Hepatocyte (in vitro differentiated cells): ENCODE measurements around the gene ABTB1. TPM values are rescaled to one million over a fixed set of nuclear protein-coding genes. Genes with fewer than 3 reads are reported as not detected.

Source experiments
- DNase-seq: peaks from one replicate; pipeline ENCODE4 v3.0.0-alpha.2; 2016; ENCODE audit warnings: low spot score
- H2AFZ ChIP-seq: fragments of 200-600 bp; sonication (generic); 2 replicates; pipeline ENCODE4 v1.6.0; 2016; ENCODE audit warnings: antibody characterized with exemption, mild to moderate bottlenecking
- H3K27ac ChIP-seq: fragments of 200-600 bp; sonication (generic); 2 replicates; pipeline ENCODE4 v1.5.1; 2016; ENCODE audit warnings: mild to moderate bottlenecking
- H3K27me3 ChIP-seq: fragments of 200-600 bp; sonication (generic); 2 replicates; pipeline ENCODE4 v1.6.1; 2016
- H3K36me3 ChIP-seq: fragments of 200-600 bp; sonication (generic); replicated peaks from 2 replicates; pipeline ENCODE4 v1.5.1; 2016; ENCODE audit warnings: low read depth; ENCODE audit not compliant: insufficient read depth
- H3K4me1 ChIP-seq: fragments of 200-600 bp; sonication (generic); 2 replicates; pipeline ENCODE4 v1.5.1; 2016; ENCODE audit warnings: mild to moderate bottlenecking, moderate library complexity; ENCODE audit not compliant: insufficient read depth
- H3K4me2 ChIP-seq: fragments of 200-600 bp; sonication (generic); 2 replicates; pipeline ENCODE4 v1.6.0; 2016
- H3K4me3 ChIP-seq: fragments of 200-600 bp; sonication (generic); 2 replicates; pipeline ENCODE4 v1.5.1; 2016; ENCODE audit warnings: mild to moderate bottlenecking
- H3K79me2 ChIP-seq: fragments of 200-600 bp; sonication (generic); 2 replicates; pipeline ENCODE4 v1.6.0; 2017; ENCODE audit warnings: mild to moderate bottlenecking
- H3K9me2 ChIP-seq: fragments of 200-600 bp; sonication (generic); replicated peaks from 2 replicates; pipeline ENCODE4 v1.6.0; 2017; ENCODE audit warnings: mild to moderate bottlenecking; ENCODE audit not compliant: insufficient read depth
- H3K9me3 ChIP-seq: fragments of 200-600 bp; sonication (generic); 2 replicates; pipeline ENCODE4 v1.5.1; 2016; ENCODE audit warnings: low read depth, mild to moderate bottlenecking
- H4K20me1 ChIP-seq: fragments of 200-600 bp; sonication (generic); 2 replicates; pipeline ENCODE4 v1.6.0; 2016; ENCODE audit warnings: mild to moderate bottlenecking; ENCODE audit not compliant: insufficient read depth, poor library complexity, severe bottlenecking
- CTCF ChIP-seq: fragments of 200-600 bp; sonication (generic); IDR thresholded peaks from 2 replicates; pipeline ENCODE4 v1.5.1; 2016; ENCODE audit warnings: antibody characterized with exemption, mild to moderate bottlenecking; ENCODE audit not compliant: poor library complexity
- EZH2 ChIP-seq: fragments of 200-600 bp; sonication (generic); IDR thresholded peaks from 2 replicates; pipeline ENCODE4 v1.6.1; 2016; ENCODE audit warnings: antibody characterized with exemption, mild to moderate bottlenecking, borderline replicate concordance
- EZH2phosphoT487 ChIP-seq: fragments of 200-600 bp; sonication (generic); IDR thresholded peaks from one replicate; pipeline ENCODE4 v1.6.1; 2018; ENCODE audit warnings: antibody characterized with exemption, mild to moderate bottlenecking, low read depth, moderate library complexity; ENCODE audit not compliant: unreplicated experiment, severe bottlenecking
- WGBS: methylation state at CpG from one replicate; pipeline ENCODE4 v1.1.6; 2016; ENCODE audit warnings: low lambda C conversion rate; ENCODE audit errors: missing lambda C conversion rate; 5-methylcytosine and 5-hydroxymethylcytosine counted together
- polyA plus RNA-seq: library from polyadenylated mRNA; unstranded; fragments of >200 nt; fragmentation: Nextera tagmentation; extraction: Ambion mirVana; gene quantifications from 2 replicates; pipeline ENCODE4 v1.2.1, GENCODE V29; 2016
- total RNA-seq: library from RNA; depleted of rRNA; stranded (reverse); fragments of >200 nt; gene quantifications from 2 replicates; pipeline ENCODE4 v1.2.3, GENCODE V29; 2014

Gene ABTB1
- total and polyA plus RNA-seq, 2 experiments from 2014 or later = 4.7 to 13.8 TPM

DNA sequence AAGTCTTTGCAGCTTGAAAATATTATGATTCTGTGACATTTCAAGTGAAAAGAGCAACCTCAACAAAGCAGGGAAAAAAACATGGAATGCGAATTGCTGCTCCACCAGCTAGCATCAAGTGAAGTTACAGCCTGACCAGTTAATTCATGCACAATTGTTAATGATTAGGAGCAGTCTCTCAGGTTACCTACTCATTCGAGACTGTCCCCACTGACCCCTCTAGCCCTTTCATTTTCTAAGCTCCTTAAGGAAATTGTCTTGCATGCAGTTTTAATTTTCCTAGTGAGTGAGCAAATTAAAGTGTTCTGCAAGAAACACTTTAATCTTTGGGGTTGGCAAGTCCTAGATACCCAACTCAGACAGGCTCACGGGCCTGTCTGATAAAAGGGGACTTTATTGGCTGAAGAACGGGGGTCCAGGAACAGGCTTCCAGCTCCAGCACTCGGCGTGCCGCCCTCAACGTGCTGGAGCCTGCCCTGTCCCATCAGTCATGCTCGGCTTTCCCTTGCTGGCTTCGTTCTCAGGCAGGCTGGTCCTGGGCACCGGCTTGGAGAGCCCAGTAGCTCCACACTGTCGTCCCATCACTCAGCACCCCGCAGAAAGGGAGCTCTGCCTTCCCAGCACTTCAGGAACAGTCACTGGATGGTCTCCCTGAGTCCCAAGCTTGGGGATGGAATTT, 25.4 kb upstream of the ABTB1 start:
- H3K27ac ChIP-seq = no peak overlapping the region
- no peak overlapping the region for H3K4me2 ChIP-seq
- H2AFZ ChIP-seq = no peak overlapping the region
- no peak for TF ChIP-seq EZH2
- TF ChIP-seq CTCF = no peak
- no peak for TF ChIP-seq EZH2phosphoT487
- H3K9me2 ChIP-seq = no peaks in the 10 kb centered on the region
- H3K9me3 ChIP-seq = no peaks in the 10 kb centered on the region
- H3K36me3 ChIP-seq = no peaks in the 10 kb centered on the region
- no peaks in the 10 kb centered on the region for H3K27me3 ChIP-seq
- no peaks in the 10 kb centered on the region for H3K79me2 ChIP-seq
- no peak for DNase-seq
- WGBS = 84% methylated on average over 11 of the region's 13 CpGs
- no peaks in the 10 kb centered on the region for H4K20me1 ChIP-seq
- no peak overlapping the region for H3K4me3 ChIP-seq
- H3K4me1 ChIP-seq = no peaks in the 10 kb centered on the region

- Histone ChIP-seq H3K36me3 (no peaks in the 10 kb centered on the region), H3K4me1 (no peaks in the 10 kb centered on the region), H3K79me2 (no peaks in the 10 kb centered on the region), H4K20me1 (no peaks in the 10 kb centered on the region), H2AFZ (no peak overlapping the region), H3K27me3 (no peaks in the 10 kb centered on the region), H3K9me2 (no peaks in the 10 kb centered on the region), H3K4me3 (no peak overlapping the region), H3K4me2 (no peak overlapping the region), H3K9me3 (no peaks in the 10 kb centered on the region), H3K27ac (no peak overlapping the region)
- TF ChIP-seq CTCF (no peak), EZH2phosphoT487 (no peak), EZH2 (no peak)
- no peak for DNase-seq
Measured at GRCh38 chr3:127647845-127648204, 24.9 kb upstream of the ABTB1 start.

DNA sequence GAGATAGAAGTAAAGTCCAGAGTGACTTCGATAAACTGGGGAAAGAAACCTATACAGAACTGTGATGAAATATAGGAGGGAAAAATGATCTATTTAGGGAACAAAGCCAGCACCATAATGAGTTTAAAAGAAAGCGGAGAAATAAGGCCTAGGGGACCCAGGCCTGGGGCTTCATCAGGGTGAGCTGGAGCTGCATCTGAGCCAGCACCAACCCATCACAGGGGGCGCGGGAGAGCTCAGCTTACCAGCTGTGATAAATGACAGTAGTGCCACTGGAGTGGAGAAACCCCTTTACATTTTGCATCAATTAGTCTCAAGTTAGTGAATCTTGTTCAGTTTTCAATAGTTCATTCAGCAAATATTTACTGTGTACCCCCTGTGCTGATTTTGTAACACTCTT, 22.5 kb upstream of the ABTB1 start:
- TF ChIP-seq CTCF (no peak), EZH2 (no peak), EZH2phosphoT487 (no peak)
- DNase-seq = no peak
- Histone ChIP-seq H3K27ac (no peak overlapping the region), H3K4me3 (no peak overlapping the region), H3K9me2 (no peaks in the 10 kb centered on the region), H3K79me2 (no peaks in the 10 kb centered on the region), H2AFZ (no peak overlapping the region), H3K4me2 (no peak overlapping the region), H3K4me1 (no peaks in the 10 kb centered on the region), H4K20me1 (no peaks in the 10 kb centered on the region), H3K9me3 (no peaks in the 10 kb centered on the region), H3K27me3 (no peaks in the 10 kb centered on the region), H3K36me3 (no peaks in the 10 kb centered on the region)
- WGBS = 95% methylated on average over 4 of the region's 4 CpGs

- H3K4me1 ChIP-seq = no peaks in the 10 kb centered on the region
- no peak overlapping the region for H3K4me2 ChIP-seq
- no peak for TF ChIP-seq EZH2phosphoT487
- TF ChIP-seq EZH2 = no peak
- no peak for TF ChIP-seq CTCF
- H3K27me3 ChIP-seq = no peaks in the 10 kb centered on the region
- 88% methylated on average over 8 of the region's 8 CpGs for WGBS
- H3K27ac ChIP-seq = no peak overlapping the region
- H2AFZ ChIP-seq = no peak overlapping the region
- no peaks in the 10 kb centered on the region for H3K79me2 ChIP-seq
- H3K4me3 ChIP-seq = no peak overlapping the region
- no peak for DNase-seq
- no peaks in the 10 kb centered on the region for H3K9me3 ChIP-seq
- no peaks in the 10 kb centered on the region for H3K36me3 ChIP-seq
- no peaks in the 10 kb centered on the region for H3K9me2 ChIP-seq
- no peaks in the 10 kb centered on the region for H4K20me1 ChIP-seq
Measured at GRCh38 chr3:127651516-127652172, 21.1 kb upstream of the ABTB1 start.
